A549 (cell line): ENCODE measurements around the gene CPZ. TPM values are rescaled to one million over a fixed set of nuclear protein-coding genes. Genes with fewer than 3 reads are reported as not detected.

Source experiments
- ATAC-seq, 2 experiments: fragments of 200-7000 bp in 1 of 2; fragments of >200 bp in 1 of 2; cut with Nextera tagmentation in 1 of 2; cut with Tn5 transposase in 1 of 2; 3 replicates each; pipeline versions ENCODE4 v1.8.0 to v1.9.1; 2018 to 2020; ENCODE audit warnings: mild to moderate bottlenecking in 1 of 2, moderate library complexity in 1 of 2
- CTCF ChIA-PET: fragments of 300-600 bp; sonication (Branson Sonifier 250); formaldehyde crosslinking; extraction: SDS; loops from one replicate; lab custom pipeline; 2021; ENCODE audit warnings: antibody characterized with exemption, inconsistent platforms; lab: Yijun Ruan, JAX
- POLR2A ChIA-PET: fragments of 350-600 bp; formaldehyde crosslinking; extraction: SDS; loops from one replicate; lab custom pipeline; 2021; ENCODE audit warnings: antibody characterized with exemption, inconsistent platforms; lab: Yijun Ruan, JAX
- DNase-seq, 2 experiments: peaks; one replicate each; pipeline versions ENCODE4 v3.0.0 to v3.0.0-alpha.2; 2011 to 2016; ENCODE audit warnings: low read depth in 1 of 2, low spot score in 1 of 2
- FAIRE-seq: peaks from 2 replicates; lab custom pipeline; 2011; peaks lifted over from hg19 to GRCh38; lab: Jason Lieb, UNC
- H3K27ac ChIP-seq, 2 experiments: fragments of >200 bp; sonication (Bioruptor Twin); formaldehyde crosslinking; 3 replicates each; pipeline ENCODE4 v1.5.1; 2016 to 2017
- H3K4me1 ChIP-seq: fragments of >200 bp; sonication (Bioruptor Twin); formaldehyde crosslinking; 3 replicates; pipeline ENCODE4 v1.6.1; 2016
- H3K4me2 ChIP-seq: fragments of >200 bp; sonication (Bioruptor Twin); formaldehyde crosslinking; 3 replicates; pipeline ENCODE4 v1.6.1; 2016
- H3K4me3 ChIP-seq: fragments of >200 bp; sonication (Bioruptor Twin); formaldehyde crosslinking; 3 replicates; pipeline ENCODE4 v1.5.1; 2016
- H3K9me3 ChIP-seq: fragments of >200 bp; sonication (Bioruptor Twin); formaldehyde crosslinking; 3 replicates; pipeline ENCODE4 v1.6.1; 2016
- CBX2 ChIP-seq: fragments of 200-600 bp; sonication (generic); IDR thresholded peaks from 2 replicates; pipeline ENCODE4 v1.6.1; 2016; ENCODE audit warnings: low read depth, mild to moderate bottlenecking, borderline replicate concordance
- CEBPB ChIP-seq, 2 experiments: fragments of >200 bp in 1 of 2; sonication (Bioruptor Twin) in 1 of 2; formaldehyde crosslinking in 1 of 2; IDR thresholded peaks; 2 replicates each; pipeline ENCODE4 v1.6.1; 2012 to 2016
- E2F6 ChIP-seq: IDR thresholded peaks from 2 replicates; pipeline ENCODE4 v1.6.1; 2012; ENCODE audit warnings: low read depth, borderline replicate concordance
- EHF ChIP-seq: fragments of 250-450 bp; sonication (Bioruptor Pico); IDR thresholded peaks from 2 replicates; pipeline ENCODE4 v1.5.0; 2020; ENCODE audit warnings: mild to moderate bottlenecking
- EHMT2 ChIP-seq: fragments of 200-600 bp; sonication (generic); IDR thresholded peaks from 2 replicates; pipeline ENCODE4 v1.6.1; 2016; ENCODE audit warnings: antibody characterized with exemption, low read depth, mild to moderate bottlenecking, moderate library complexity
- EP300 ChIP-seq, 2 experiments: fragments of >200 bp; sonication (Bioruptor Twin); formaldehyde crosslinking; IDR thresholded peaks; 2 replicates in 1 of 2; 3 replicates in 1 of 2; pipeline ENCODE4 v1.6.1; 2016 to 2017
- FOSB ChIP-seq: fragments of 250-450 bp; sonication (Bioruptor Pico); IDR thresholded peaks from 2 replicates; pipeline ENCODE4 v1.5.0; 2020; ENCODE audit warnings: mild to moderate bottlenecking, moderate library complexity
- GATA3 ChIP-seq: IDR thresholded peaks from 2 replicates; pipeline ENCODE4 v1.6.1; 2012; ENCODE audit warnings: borderline replicate concordance
- KDM1A ChIP-seq: fragments of 200-600 bp; sonication (generic); IDR thresholded peaks from 2 replicates; pipeline ENCODE4 v1.6.1; 2016; ENCODE audit warnings: low read depth, mild to moderate bottlenecking
- KDM5A ChIP-seq: fragments of 200-600 bp; sonication (generic); IDR thresholded peaks from 2 replicates; pipeline ENCODE4 v1.6.1; 2016; ENCODE audit warnings: antibody characterized with exemption, mild to moderate bottlenecking
- MAFK ChIP-seq: fragments of 450-650 bp; IDR thresholded peaks from 2 replicates; pipeline ENCODE4 v1.6.1; 2014; ENCODE audit not compliant: partially characterized antibody
- MYC ChIP-seq: IDR thresholded peaks from 2 replicates; pipeline ENCODE4 v1.6.1; 2012; ENCODE audit warnings: mild to moderate bottlenecking, inconsistent platforms, low read length, improper control_type of control experiment, borderline replicate concordance
- NFE2L2 ChIP-seq: fragments of 150-350 bp; conservative IDR thresholded peaks from 2 replicates; pipeline ENCODE4 v1.6.1; 2014; ENCODE audit warnings: low read length
- PBX3 ChIP-seq: IDR thresholded peaks from 2 replicates; pipeline ENCODE4 v1.6.1; 2012
- PHF8 ChIP-seq: fragments of 200-600 bp; sonication (generic); IDR thresholded peaks from 2 replicates; pipeline ENCODE4 v1.6.1; 2016; ENCODE audit warnings: low read depth, mild to moderate bottlenecking, antibody characterized with exemption, moderate library complexity, borderline replicate concordance
- RFX5 ChIP-seq: fragments of 450-650 bp; IDR thresholded peaks from 2 replicates; pipeline ENCODE4 v1.7.1; 2014; ENCODE audit warnings: antibody characterized with exemption, mild to moderate bottlenecking, moderate library complexity
- RNF2 ChIP-seq: fragments of 200-600 bp; sonication (generic); IDR thresholded peaks from 2 replicates; pipeline ENCODE4 v1.6.1; 2016; ENCODE audit warnings: low read depth, mild to moderate bottlenecking, antibody characterized with exemption, moderate library complexity, borderline replicate concordance
- TFCP2L1 ChIP-seq: fragments of 250-450 bp; sonication (Bioruptor Pico); IDR thresholded peaks from 2 replicates; pipeline ENCODE4 v1.5.0; 2021; ENCODE audit warnings: mild to moderate bottlenecking
- ZSCAN20 ChIP-seq: fragments of 250-450 bp; sonication (Bioruptor Pico); IDR thresholded peaks from 2 replicates; pipeline ENCODE4 v1.8.0; 2022; ENCODE audit warnings: mild to moderate bottlenecking, moderate library complexity
- WGBS: methylation state at CpG from one replicate; pipeline ENCODE4 v1.1.6; 2017; ENCODE audit errors: missing lambda C conversion rate; 5-methylcytosine and 5-hydroxymethylcytosine counted together
- polyA plus RNA-seq, 4 experiments: library from polyadenylated mRNA; depleted of rRNA in 3 of 4; stranded (reverse); fragments of >200 nt; fragmentation: RNase III in 1 of 4; extraction: RNeasy Plus Mini Kit Qiagen cat#74134 plus additional on column Dnase treatment in 1 of 4; gene quantifications; 2 replicates in 3 of 4; 3 replicates in 1 of 4; pipeline ENCODE4 v1.2.3, GENCODE V29; 2011 to 2017
- TF ChIP-seq, protein P1 (sequence below): fragments of 250-450 bp; sonication (Bioruptor Pico); IDR thresholded peaks from 2 replicates; pipeline ENCODE4 v1.5.0; 2021; ENCODE audit warnings: mild to moderate bottlenecking, moderate library complexity, borderline replicate concordance
- TF ChIP-seq, protein P2 (sequence below): fragments of >200 bp; sonication (Bioruptor Twin); formaldehyde crosslinking; IDR thresholded peaks from 2 replicates; pipeline ENCODE4 v1.6.1; 2016

Gene CPZ
- polyA plus RNA-seq, 2 of the 4 experiments (the other 2 are of a cell fraction) = 0.09 to 0.21 TPM

DNA sequence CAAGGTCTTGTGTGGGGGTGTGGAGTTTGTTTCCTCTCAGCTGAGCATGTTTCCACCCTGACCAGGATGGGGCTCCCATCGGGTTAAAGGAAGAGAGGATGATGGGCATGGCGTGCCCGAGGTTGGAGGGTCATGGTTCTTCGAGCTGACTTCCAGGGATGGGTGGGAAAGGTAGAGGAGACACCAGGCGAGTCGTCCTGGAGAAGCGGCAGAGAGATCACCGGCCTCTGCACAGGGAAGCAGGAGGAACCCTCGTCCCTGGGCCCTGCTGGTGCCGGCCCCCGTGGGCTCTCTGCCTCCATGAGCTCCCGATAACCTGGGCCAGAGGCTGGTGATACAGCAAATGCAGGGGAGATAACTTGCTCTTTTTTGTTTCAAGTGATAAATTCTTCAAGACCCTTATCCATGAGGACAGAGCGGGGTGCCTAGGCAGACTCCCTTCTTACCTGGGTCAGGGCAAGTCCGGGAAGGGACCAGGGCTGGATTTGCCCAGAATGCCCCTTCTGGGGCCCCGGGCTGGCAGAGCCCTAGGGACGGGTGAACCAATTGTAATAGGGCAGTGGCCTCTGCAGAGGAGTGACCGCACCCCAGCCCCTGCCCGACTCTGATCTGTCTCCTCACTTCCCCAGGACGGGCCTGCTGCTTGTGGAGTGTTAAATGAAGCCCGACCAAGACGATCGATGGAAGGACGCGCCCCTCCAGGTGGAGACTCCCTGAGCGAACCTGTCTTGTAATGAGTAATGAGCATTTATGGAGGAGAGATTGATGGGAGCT is 63.0 kb downstream of the CPZ start:
- no peak for TF ChIP-seq ZSCAN20
- TF ChIP-seq RFX5 = no peak
- no peak for TF ChIP-seq FOSB (CRISPR knock-in tag)
- TF ChIP-seq E2F6 = no peak
- no peak for TF ChIP-seq PHF8
- no peak for TF ChIP-seq EP300 (IDR thresholded peaks at IDR 0.05)
- no peak for TF ChIP-seq MYC
- TF ChIP-seq PBX3 = no peak
- H3K4me2 ChIP-seq = no peak overlapping the region
- ATAC-seq (no peak), DNase-seq (no peak), FAIRE-seq (no peak)
- no peaks in the 10 kb centered on the region for H3K9me3 ChIP-seq
- ChIA-PET POLR2A (no interaction called here), CTCF (interaction anchor here (0.6 kb wide), 1 partner anchor 103 kb away, joined by 3 read pairs; no protein-coding TSS in a partner anchor)
- H3K4me3 ChIP-seq = no peak overlapping the region
- H3K4me1 ChIP-seq = no peaks in the 10 kb centered on the region
- WGBS = 41% methylated on average over 24 of the region's 25 CpGs
- no peak overlapping the region for H3K27ac ChIP-seq

GRCh38 chr4:8656185-8656517 is 63.6 kb downstream of the CPZ start:
- ChIA-PET POLR2A (no interaction called here), CTCF (no interaction called here)
- Histone ChIP-seq H3K9me3 (no peaks in the 10 kb centered on the region), H3K4me3 (no peak overlapping the region), H3K4me1 (no peaks in the 10 kb centered on the region), H3K4me2 (no peak overlapping the region), H3K27ac (no peak overlapping the region)
- TF ChIP-seq EHMT2 (no peak), KDM1A (no peak), ZSCAN20 (no peak), TFCP2L1 (CRISPR knock-in tag) (no peak), KDM5A (no peak), GATA3 (no peak), RNF2 (no peak), CBX2 (no peak), EHF (no peak), RFX5 (no peak), MAFK (no peak), CEBPB (IDR thresholded peaks at IDR 0.05) (no peak), NFE2L2 (no peak)
- TF ChIP-seq, protein P1, sequence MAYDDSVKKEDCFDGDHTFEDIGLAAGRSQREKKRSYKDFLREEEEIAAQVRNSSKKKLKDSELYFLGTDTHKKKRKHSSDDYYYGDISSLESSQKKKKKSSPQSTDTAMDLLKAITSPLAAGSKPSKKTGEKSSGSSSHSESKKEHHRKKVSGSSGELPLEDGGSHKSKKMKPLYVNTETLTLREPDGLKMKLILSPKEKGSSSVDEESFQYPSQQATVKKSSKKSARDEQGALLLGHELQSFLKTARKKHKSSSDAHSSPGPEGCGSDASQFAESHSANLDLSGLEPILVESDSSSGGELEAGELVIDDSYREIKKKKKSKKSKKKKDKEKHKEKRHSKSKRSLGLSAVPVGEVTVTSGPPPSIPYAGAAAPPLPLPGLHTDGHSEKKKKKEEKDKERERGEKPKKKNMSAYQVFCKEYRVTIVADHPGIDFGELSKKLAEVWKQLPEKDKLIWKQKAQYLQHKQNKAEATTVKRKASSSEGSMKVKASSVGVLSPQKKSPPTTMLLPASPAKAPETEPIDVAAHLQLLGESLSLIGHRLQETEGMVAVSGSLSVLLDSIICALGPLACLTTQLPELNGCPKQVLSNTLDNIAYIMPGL = no peak
- TF ChIP-seq, protein P2, sequence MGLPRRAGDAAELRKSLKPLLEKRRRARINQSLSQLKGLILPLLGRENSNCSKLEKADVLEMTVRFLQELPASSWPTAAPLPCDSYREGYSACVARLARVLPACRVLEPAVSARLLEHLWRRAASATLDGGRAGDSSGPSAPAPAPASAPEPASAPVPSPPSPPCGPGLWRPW = no peak
- FAIRE-seq (no peak), ATAC-seq (no peak), DNase-seq (no peak)
- WGBS = 67% methylated on average over 6 of the region's 11 CpGs
